ENCODE data around the gene TBC1D8. TPM values are rescaled to one million over a fixed set of nuclear protein-coding genes. Genes with fewer than 3 reads are reported as not detected.
A peak's percentile ranks its signal among the peaks of the same experiment; 100 is the strongest.

The TBC1D8 gene
- total RNA-seq, 1 donor = 13.4 TPM

- no peak for TF ChIP-seq CTCF (IDR thresholded peaks at IDR 0.05; ENCODE audit: insufficient read depth, low read depth, low read length)
- no peak overlapping the region for H3K4me3 ChIP-seq (ENCODE audit: low read depth, low read length)
- DNase-seq (ENCODE audit: low read depth) = no peak
Observed at GRCh38 chr2:101193033-101193626, 41.9 kb upstream of the TBC1D8 start.

- DNase-seq (ENCODE audit: low read depth) = peak; percentile 63
- H3K4me3 ChIP-seq (ENCODE audit: low read depth, low read length) = no peak overlapping the region
- TF ChIP-seq CTCF (IDR thresholded peaks at IDR 0.05; ENCODE audit: insufficient read depth, low read depth, low read length) = no peak
Observed at GRCh38 chr2:101190747-101191516, 39.8 kb upstream of the TBC1D8 start.

- peak; percentile 40 for DNase-seq (ENCODE audit: low read depth)
- peak; percentile 73 for TF ChIP-seq CTCF (IDR thresholded peaks at IDR 0.05; ENCODE audit: insufficient read depth, low read depth, low read length)
- no peak overlapping the region for H3K4me3 ChIP-seq (ENCODE audit: low read depth, low read length)
Observed at GRCh38 chr2:101188683-101189405, 37.7 kb upstream of the TBC1D8 start.

- TF ChIP-seq CTCF (IDR thresholded peaks at IDR 0.05; ENCODE audit: insufficient read depth, low read depth, low read length) = no peak
- no peak for DNase-seq (ENCODE audit: low read depth)
- no peak overlapping the region for H3K4me3 ChIP-seq (ENCODE audit: low read depth, low read length)
Observed at GRCh38 chr2:101187131-101187530, 35.9 kb upstream of the TBC1D8 start.

GRCh38 chr2:101185656-101186055, 34.5 kb upstream of the TBC1D8 start:
- DNase-seq (ENCODE audit: low read depth) = no peak
- no peak for TF ChIP-seq CTCF (IDR thresholded peaks at IDR 0.05; ENCODE audit: insufficient read depth, low read depth, low read length)
- H3K4me3 ChIP-seq (ENCODE audit: low read depth, low read length) = no peak overlapping the region

- no peak for DNase-seq (ENCODE audit: low read depth)
- no peak overlapping the region for H3K4me3 ChIP-seq (ENCODE audit: low read depth, low read length)
- TF ChIP-seq CTCF (IDR thresholded peaks at IDR 0.05; ENCODE audit: insufficient read depth, low read depth, low read length) = no peak
Observed at GRCh38 chr2:101185085-101185484, 33.9 kb upstream of the TBC1D8 start.
